Measurements from ENCODE around the gene ADAMTS9.
A peak's percentile ranks its signal among the peaks of the same experiment; 100 is the strongest.
"Not testable (repeated sequence)": the region's sequence is repeated elsewhere in the genome, so short reads cannot be mapped to it uniquely, and the experiment has no call there.

The ADAMTS9 gene

GRCh38 chr3:64568895-64569517 is 118.8 kb downstream of the ADAMTS9 start:
- no peak for DNase-seq

GRCh38 chr3:64566859-64567258 is 120.9 kb downstream of the ADAMTS9 start:
- DNase-seq: no peak

- DNase-seq: no peak
Measured at GRCh38 chr3:64563751-64564150, 124.0 kb downstream of the ADAMTS9 start.

- no peak for DNase-seq
Measured at GRCh38 chr3:64561868-64562267, 125.9 kb downstream of the ADAMTS9 start.

GRCh38 chr3:64561325-64561843 is 126.4 kb downstream of the ADAMTS9 start:
- DNase-seq: no peak

- no peak for DNase-seq
Measured at GRCh38 chr3:64560791-64561190, 127.0 kb downstream of the ADAMTS9 start.

GRCh38 chr3:64559588-64559987 is 128.2 kb downstream of the ADAMTS9 start:
- DNase-seq: no peak

GRCh38 chr3:64556046-64556445 is 131.8 kb downstream of the ADAMTS9 start:
- DNase-seq: no peak

GRCh38 chr3:64555351-64555750 is 132.4 kb downstream of the ADAMTS9 start:
- no peak for DNase-seq

- DNase-seq: no peak
Measured at GRCh38 chr3:64554096-64554920, 133.5 kb downstream of the ADAMTS9 start.

GRCh38 chr3:64552966-64553365 is 134.8 kb downstream of the ADAMTS9 start:
- no peak for DNase-seq

- no peak for DNase-seq
Measured at GRCh38 chr3:64552160-64552559, 135.6 kb downstream of the ADAMTS9 start.

GRCh38 chr3:64551697-64552096 is 136.1 kb downstream of the ADAMTS9 start:
- no peak for DNase-seq

GRCh38 chr3:64550745-64551144 is 137.1 kb downstream of the ADAMTS9 start:
- DNase-seq: no peak

GRCh38 chr3:64549869-64550268 is 137.9 kb downstream of the ADAMTS9 start:
- DNase-seq: no peak

GRCh38 chr3:64548200-64548889 is 139.5 kb downstream of the ADAMTS9 start:
- no peak for DNase-seq

- DNase-seq: no peak
Measured at GRCh38 chr3:64546856-64547255, 140.9 kb downstream of the ADAMTS9 start.

GRCh38 chr3:64545239-64545638 is 142.6 kb downstream of the ADAMTS9 start:
- not testable (repeated sequence) for DNase-seq

GRCh38 chr3:64541803-64542202 is 146.0 kb downstream of the ADAMTS9 start:
- no peak for DNase-seq

GRCh38 chr3:64539451-64540196 is 148.2 kb downstream of the ADAMTS9 start:
- DNase-seq: no peak

- DNase-seq: no peak
Measured at GRCh38 chr3:64536166-64536565, 151.6 kb downstream of the ADAMTS9 start.

GRCh38 chr3:64533617-64534317 is 154.0 kb downstream of the ADAMTS9 start:
- peak; percentile 62 for DNase-seq

Measured in activated CD4-positive, alpha-beta T cell treated with anti-CD3 and anti-CD28 coated beads, Interleukin-2, Interleukin-6, amounts not matched to agents 100 ng/mL and 50 ng/mL, durations not matched to agents 16 hours and 8 hours (primary cell).